B cell (primary cell): ENCODE measurements around the gene DENND4B. TPM values are rescaled to one million over a fixed set of nuclear protein-coding genes. Genes with fewer than 3 reads are reported as not detected.

ENCODE experiments used
- ATAC-seq: fragments of 200-7000 bp; cut with Tn5 transposase; one replicate; pipeline ENCODE4 v1.10.0; 2021; ENCODE audit warnings: low read depth, mild to moderate bottlenecking, moderate number of reproducible peaks, moderate library complexity
- CTCF ChIA-PET: fragments of 350-600 bp; sonication (Branson Sonifier 250); formaldehyde crosslinking; loops from one replicate; lab custom pipeline; 2021; ENCODE audit warnings: antibody characterized with exemption, inconsistent platforms; lab: Charles Lee
- POLR2A ChIA-PET: fragments of 350-600 bp; sonication (Branson Sonifier 250); formaldehyde crosslinking; loops from one replicate; lab custom pipeline; 2021; ENCODE audit warnings: antibody characterized with exemption; lab: Charles Lee
- DNase-seq: peaks from one replicate; pipeline ENCODE4 v3.0.0; 2013
- H2AFZ ChIP-seq: 2 replicates; pipeline ENCODE4 v1.6.1; 2012; ENCODE audit warnings: mild to moderate bottlenecking, low read depth, low read length; ENCODE audit not compliant: insufficient read depth, poor library complexity, severe bottlenecking
- H3K27ac ChIP-seq, 2 donors: 1 replicate in 1 of 2; 2 replicates in 1 of 2; pipeline ENCODE4 v1.5.1; 2012 to 2013; ENCODE audit warnings: low read length in 2 of 2, mild to moderate bottlenecking in 2 of 2, moderate library complexity in 1 of 2
- H3K27me3 ChIP-seq, 4 experiments: fragments of 200-600 bp in 1 of 4; sonication (generic) in 1 of 4; replicated peaks in 1 of 4; 1 replicate in 2 of 4; 2 replicates in 2 of 4; pipeline versions ENCODE4 v1.6.1 to v1.7.0; 2013 to 2016; ENCODE audit warnings: low read length in 3 of 4, mild to moderate bottlenecking in 2 of 4, mixed read lengths in 1 of 4, moderate library complexity in 1 of 4; ENCODE audit not compliant: insufficient read depth in 4 of 4, control insufficient read depth in 3 of 4; ENCODE audit errors: control extremely low read depth in 1 of 4
- H3K36me3 ChIP-seq, 2 experiments: replicated peaks in 1 of 2; 1 replicate in 1 of 2; 2 replicates in 1 of 2; pipeline versions ENCODE4 v1.6.1 to v1.7.1; 2013; ENCODE audit warnings: low read length in 1 of 2; ENCODE audit not compliant: insufficient read depth in 2 of 2, control insufficient read depth in 1 of 2; ENCODE audit errors: control extremely low read depth in 1 of 2, extremely low read depth in 1 of 2
- H3K4me1 ChIP-seq, 2 donors: fragments of 200-600 bp in 1 of 2; sonication (generic) in 1 of 2; 1 replicate in 1 of 2; 2 replicates in 1 of 2; pipeline versions ENCODE4 v1.5.1 to v1.6.1; 2013 to 2017; ENCODE audit warnings: low read length in 2 of 2; ENCODE audit not compliant: control insufficient read depth in 2 of 2, insufficient read depth in 2 of 2
- H3K4me2 ChIP-seq: replicated peaks from 2 replicates; pipeline ENCODE3; 2012; ENCODE audit warnings: mild to moderate bottlenecking, low read depth, low read length; ENCODE audit not compliant: poor library complexity, severe bottlenecking
- H3K4me3 ChIP-seq, 5 experiments: fragments of 200-600 bp in 1 of 5; sonication (generic) in 1 of 5; 1 replicate in 3 of 5; 2 replicates in 2 of 5; pipeline versions ENCODE4 v1.5.1 to v1.7.0; 2011 to 2016; ENCODE audit warnings: low read length in 4 of 5, mild to moderate bottlenecking in 4 of 5, low read depth in 2 of 5, control low read depth in 1 of 5, moderate library complexity in 1 of 5; ENCODE audit not compliant: insufficient read depth in 1 of 5; ENCODE audit errors: control extremely low read depth in 1 of 5, extremely low read depth in 1 of 5
- H3K79me2 ChIP-seq: fragments of 200-600 bp; sonication (generic); one replicate; pipeline ENCODE4 v1.6.0; 2016; ENCODE audit warnings: low read length; ENCODE audit not compliant: control insufficient read depth, insufficient read depth
- H3K9ac ChIP-seq: fragments of 200-600 bp; sonication (generic); 2 replicates; pipeline ENCODE4 v1.6.1; 2017; ENCODE audit warnings: mild to moderate bottlenecking, low read length, moderate library complexity
- H3K9me3 ChIP-seq, 3 donors: one replicate each; pipeline versions ENCODE4 v1.6.1 to v1.7.1; 2013; ENCODE audit warnings: low read length in 2 of 3; ENCODE audit not compliant: control insufficient read depth in 2 of 3, insufficient read depth in 1 of 3; ENCODE audit errors: control extremely low read depth in 1 of 3
- H4K20me1 ChIP-seq: 2 replicates; pipeline ENCODE4 v1.6.0; 2012; ENCODE audit warnings: mild to moderate bottlenecking, low read length; ENCODE audit not compliant: insufficient read depth, control insufficient read depth, poor library complexity, severe bottlenecking
- H3K27ac Mint-ChIP-seq: one replicate; pipeline ENCODE4 v1.8.0; 2021; ENCODE audit warnings: mixed read lengths
- H3K27me3 Mint-ChIP-seq: one replicate; pipeline ENCODE4 v1.8.0; 2021; ENCODE audit warnings: mixed read lengths
- H3K4me1 Mint-ChIP-seq: one replicate; pipeline ENCODE4 v1.8.0; 2021; ENCODE audit warnings: mixed read lengths
- H3K4me3 Mint-ChIP-seq: one replicate; pipeline ENCODE4 v1.8.0; 2021; ENCODE audit warnings: mixed read lengths
- H3K9me3 Mint-ChIP-seq: one replicate; pipeline ENCODE4 v1.8.0; 2022; ENCODE audit warnings: mixed read lengths; ENCODE audit not compliant: insufficient read depth
- EZH2 ChIP-seq: IDR thresholded peaks from 2 replicates; pipeline ENCODE4 v1.6.1; 2012; ENCODE audit warnings: borderline replicate concordance, low read depth, mild to moderate bottlenecking, moderate library complexity, low read length; ENCODE audit not compliant: insufficient read depth, poor library complexity, severe bottlenecking
- WGBS: methylation state at CpG from one replicate; pipeline ENCODE4 v1.1.5; 2013; ENCODE audit warnings: missing lambda C conversion rate; ENCODE audit not compliant: insufficient coverage; 5-methylcytosine and 5-hydroxymethylcytosine counted together
- intact Hi-C: fragments of 100-400 bp; cut with micrococcal nuclease; formaldehyde crosslinking; loops from one replicate; pipeline ENCODE4 v1.10.0; 2022
- polyA plus RNA-seq: library from polyadenylated mRNA; depleted of rRNA; stranded (reverse); fragments of >200 nt; gene quantifications from 2 replicates; pipeline ENCODE4 v1.2.3, GENCODE V29; 2012
- total RNA-seq, 2 donors: library from RNA; stranded (reverse); fragments of 120-200 nt in 1 of 2; gene quantifications; 1 replicate in 1 of 2; 2 replicates in 1 of 2; pipeline versions ENCODE4 v1.2.3 to v1.2.4, GENCODE V29; 2013 to 2022
- TF ChIP-seq, protein P1 (sequence below): fragments of 200-600 bp; IDR thresholded peaks from one replicate; pipeline ENCODE4 v1.8.0; 2022; ENCODE audit warnings: antibody characterized with exemption, mild to moderate bottlenecking

DENND4B gene
- total and polyA plus RNA-seq, 2 donors (not counting 1 experiment from before 2014, with no cell fraction given) = 275 to 389 TPM

DNA sequence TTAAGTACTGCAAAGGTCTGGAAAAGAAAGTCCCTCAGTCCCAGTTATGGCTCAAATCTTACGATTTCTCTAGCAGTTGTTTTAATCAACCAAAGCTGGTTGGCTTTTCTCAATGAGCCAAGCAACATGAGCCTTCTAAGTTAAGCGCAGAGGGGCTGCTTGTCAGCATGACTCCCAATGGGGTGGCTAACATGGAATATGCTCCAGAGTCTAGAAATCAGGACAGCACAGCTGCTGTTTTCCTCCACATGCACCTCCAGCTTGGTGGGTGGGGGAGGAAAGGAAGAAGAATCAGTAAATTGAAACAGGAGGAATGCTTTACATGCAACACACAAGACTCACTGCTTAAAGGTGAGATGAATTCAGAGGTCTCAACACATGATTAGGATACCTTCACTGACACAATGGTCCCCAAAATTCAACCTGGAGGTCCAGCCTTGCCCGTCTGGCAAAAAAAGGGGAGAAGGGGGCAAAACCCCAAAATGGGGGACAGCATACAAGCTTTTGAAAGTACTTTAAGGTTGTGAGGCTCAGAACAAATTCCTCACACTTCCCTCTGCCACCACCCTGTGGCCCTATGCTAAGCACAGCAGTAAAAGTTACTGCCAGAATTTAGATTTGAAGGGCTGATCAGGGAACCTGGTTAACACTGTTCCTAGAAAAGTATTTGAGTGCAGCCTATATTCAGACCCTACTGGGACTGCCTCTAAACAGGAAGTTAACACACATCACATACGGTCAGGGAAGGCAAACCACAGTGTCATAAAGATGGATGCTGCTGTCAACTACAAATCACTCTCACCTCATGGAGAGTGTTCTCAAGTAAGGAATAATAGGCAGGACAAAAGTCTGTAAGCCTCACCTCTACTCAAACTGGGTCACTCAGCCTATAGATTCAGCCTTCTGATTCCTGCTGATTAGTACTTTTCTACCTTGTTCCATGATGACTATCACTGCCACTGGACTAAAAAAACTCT is 26.4 kb downstream of the DENND4B start:
- Mint-ChIP-seq H3K4me3 (peak overlapping the region; percentile 95), H3K9me3 (no peaks in the 10 kb centered on the region), H3K27ac (peak overlapping the region; percentile 79), H3K27me3 (no peaks in the 10 kb centered on the region), H3K4me1 (peaks cover 53% of the 10 kb centered on the region)
- Histone ChIP-seq H3K4me1 (peaks cover 37 to 39% of the 10 kb centered on the region in 2 donors), H3K4me2 (peak overlapping the region; percentile 92), H3K36me3 (peaks cover 0 to 17% of the 10 kb centered on the region in 2 experiments), H3K79me2 (peaks cover 88% of the 10 kb centered on the region), H3K27me3 (no peaks in the 10 kb centered on the region), H4K20me1 (peaks cover 57% of the 10 kb centered on the region), H2AFZ (no peak overlapping the region), H3K9ac (no peak overlapping the region), H3K4me3 (peak overlapping the region in 1 of 5 experiments; percentile 11), H3K27ac (peak overlapping the region in 1 of 2 donors; percentile 91), H3K9me3 (no peaks in the 10 kb centered on the region)
- WGBS = 95% methylated on average over 2 of the region's 4 CpGs
- ATAC-seq (no peak), DNase-seq (peak; percentile 43)
- POLR2A ChIA-PET = interaction anchor here (6.5 kb wide), 1 partner anchor 25 kb away, joined by 124 read pairs; the partner anchor contains the start of gene DENND4B
- TF ChIP-seq, protein P1, sequence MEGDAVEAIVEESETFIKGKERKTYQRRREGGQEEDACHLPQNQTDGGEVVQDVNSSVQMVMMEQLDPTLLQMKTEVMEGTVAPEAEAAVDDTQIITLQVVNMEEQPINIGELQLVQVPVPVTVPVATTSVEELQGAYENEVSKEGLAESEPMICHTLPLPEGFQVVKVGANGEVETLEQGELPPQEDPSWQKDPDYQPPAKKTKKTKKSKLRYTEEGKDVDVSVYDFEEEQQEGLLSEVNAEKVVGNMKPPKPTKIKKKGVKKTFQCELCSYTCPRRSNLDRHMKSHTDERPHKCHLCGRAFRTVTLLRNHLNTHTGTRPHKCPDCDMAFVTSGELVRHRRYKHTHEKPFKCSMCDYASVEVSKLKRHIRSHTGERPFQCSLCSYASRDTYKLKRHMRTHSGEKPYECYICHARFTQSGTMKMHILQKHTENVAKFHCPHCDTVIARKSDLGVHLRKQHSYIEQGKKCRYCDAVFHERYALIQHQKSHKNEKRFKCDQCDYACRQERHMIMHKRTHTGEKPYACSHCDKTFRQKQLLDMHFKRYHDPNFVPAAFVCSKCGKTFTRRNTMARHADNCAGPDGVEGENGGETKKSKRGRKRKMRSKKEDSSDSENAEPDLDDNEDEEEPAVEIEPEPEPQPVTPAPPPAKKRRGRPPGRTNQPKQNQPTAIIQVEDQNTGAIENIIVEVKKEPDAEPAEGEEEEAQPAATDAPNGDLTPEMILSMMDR = peak; percentile 17
- TF ChIP-seq EZH2 = no peak
- intact Hi-C loops = loop anchor here (5.0 kb wide), 2 partner anchors 38 to 707 kb away; no protein-coding TSS in a partner anchor
- CTCF ChIA-PET = interaction anchor here (0.7 to 5.2 kb wide), 6 partner anchors 25 to 123 kb away, joined by 4 to 43 read pairs (median 8); partner anchors contain the start of genes DENND4B and RAB13

DNA sequence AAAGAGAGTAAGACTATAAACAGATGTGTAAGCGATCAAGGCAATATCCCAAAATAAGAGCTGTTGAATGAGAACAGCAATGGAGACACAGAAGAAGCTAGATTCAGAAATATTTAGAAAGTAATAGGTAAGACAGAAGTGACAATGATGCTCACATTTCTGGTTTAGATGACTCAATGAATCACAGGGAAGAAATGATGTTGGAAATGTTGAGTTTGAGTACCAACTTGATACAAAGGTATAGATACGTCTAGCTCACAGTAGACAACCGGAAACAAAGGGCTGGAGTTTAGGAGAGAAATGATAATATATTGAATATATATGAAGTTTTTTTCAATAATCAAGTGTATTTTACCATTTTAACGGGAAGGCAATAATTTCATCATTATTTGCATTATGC is 30.2 kb downstream of the DENND4B start:
- Mint-ChIP-seq H3K27me3 (no peaks in the 10 kb centered on the region), H3K4me1 (peaks cover 49% of the 10 kb centered on the region), H3K27ac (no peak overlapping the region), H3K9me3 (no peaks in the 10 kb centered on the region), H3K4me3 (no peak overlapping the region)
- WGBS = no CpG with 5 or more reads among the region's 4 CpGs
- Histone ChIP-seq H3K9ac (no peak overlapping the region), H4K20me1 (peaks cover 77% of the 10 kb centered on the region), H3K4me1 (peaks cover 20 to 24% of the 10 kb centered on the region in 2 donors), H3K36me3 (peaks cover 0 to 28% of the 10 kb centered on the region in 2 experiments), H2AFZ (no peak overlapping the region), H3K4me2 (no peak overlapping the region), H3K9me3 (no peaks in the 10 kb centered on the region), H3K27ac (no peak overlapping the region), H3K4me3 (no peak overlapping the region), H3K79me2 (peaks cover 100% of the 10 kb centered on the region), H3K27me3 (no peaks in the 10 kb centered on the region)
- DNase-seq (no peak), ATAC-seq (no peak)
- TF ChIP-seq, protein P1 = no peak
- TF ChIP-seq EZH2 = no peak
- POLR2A ChIA-PET = no interaction called here
- CTCF ChIA-PET = no interaction called here
- intact Hi-C loops = no loop called here
